ENCODE results near the gene DAPK3. TPM values are rescaled to one million over a fixed set of nuclear protein-coding genes. Genes with fewer than 3 reads are reported as not detected.

The DAPK3 gene
- total RNA-seq (10 to 100 TPM; 35.1 to 37.8 TPM), polyA plus RNA-seq (10 to 100 TPM; 17.7 to 27.7 (median 24.1) TPM), total RNA-seq (7.4 to 32.9 (median 30.4) reads per million in 6 experiments)

GRCh38 chr19:3970808-3971598, at the start of gene DAPK3:
Gene DAPK3, minus strand, starts transcription at chr19:3971099. Its CDS starts 1,364 bp downstream, at chr19:3969735.
- Mint-ChIP-seq H3K27ac (peak within 1 kb of the TSS; percentile 60 to 96 (median 90)), H3K36me3 (peaks cover 0 to 27% (median 5%) of the 10 kb centered on the region in 3 donors), H3K4me3 (peak within 1 kb of the TSS; percentile 83 to 93 (median 88)), H3K9me3 (no peaks in the 10 kb centered on the region), H3K27me3 (no peaks in the 10 kb centered on the region), H3K4me1 (peaks cover 16 to 38% (median 23%) of the 10 kb centered on the region in 4 donors)
- peak; percentile 89 to 91 for ATAC-seq
- peak; percentile 79 to 92 (median 88) for DNase-seq
- POLR2A ChIA-PET: interaction anchor here (1.0 to 2.3 kb wide), 8 partner anchors 9 to 276 kb away, joined by 4 to 41 read pairs (median 6); partner anchors contain the start of genes EEF2, MRPL54, PIAS4 and YJU2

GRCh38 chr19:4019578-4019977, 48.7 kb upstream of the DAPK3 start:
- no peak for ATAC-seq
- Mint-ChIP-seq H3K4me3 (no peak overlapping the region), H3K9me3 (peaks cover 0 to 4% (median 0%) of the 10 kb centered on the region in 9 donors), H3K27ac (no peak overlapping the region), H3K27me3 (no peaks in the 10 kb centered on the region), H3K36me3 (peaks cover 0 to 22% (median 5%) of the 10 kb centered on the region in 3 donors), H3K4me1 (peaks cover 4 to 28% (median 9%) of the 10 kb centered on the region in 4 donors)
- POLR2A ChIA-PET: interaction anchor here (0.5 to 0.7 kb wide), 3 partner anchors 12 to 68 kb away, joined by 3 to 5 read pairs (median 3); no protein-coding TSS in a partner anchor
- no peak for DNase-seq

DNA sequence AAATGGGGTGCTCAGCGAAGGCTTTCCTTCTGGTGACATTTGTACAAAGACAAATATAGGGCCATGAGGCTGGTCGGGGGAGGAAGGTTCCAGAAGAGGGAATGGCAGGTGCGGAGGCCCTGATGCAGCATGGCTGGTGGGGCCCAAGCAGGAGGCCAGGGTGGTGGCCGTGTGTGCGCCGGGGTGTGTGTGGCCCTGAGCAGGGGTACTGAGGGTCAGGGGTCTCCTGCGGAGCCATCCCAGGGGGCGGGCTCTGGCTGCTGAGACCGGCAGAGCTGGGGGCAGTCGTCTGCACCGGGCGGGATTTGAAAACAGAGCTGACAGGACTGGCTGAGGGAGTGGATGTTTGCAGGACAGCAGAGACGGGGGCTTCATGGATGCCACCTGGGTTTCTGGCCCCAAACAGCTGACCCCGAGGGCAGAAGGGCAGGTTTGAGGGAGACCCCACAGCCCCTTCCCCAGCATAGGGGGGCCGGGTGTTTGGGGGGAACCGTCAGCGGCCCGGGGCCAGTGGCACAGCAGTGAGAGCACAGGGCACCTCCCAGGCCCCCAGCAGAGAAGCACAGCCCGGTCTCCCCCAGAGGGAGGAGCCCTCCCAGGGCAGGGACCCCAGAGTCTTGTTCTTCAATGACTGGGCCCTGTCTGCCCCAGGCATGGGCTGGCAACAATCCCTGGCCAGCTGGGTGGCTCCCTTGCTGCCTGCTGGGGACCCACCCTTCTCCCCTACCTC, 48.0 kb upstream of the DAPK3 start:
- no peaks in the 10 kb centered on the region for H3K27me3 Mint-ChIP-seq
- DNase-seq (no peak), ATAC-seq (no peak)
- peaks cover 0 to 19% (median 5%) of the 10 kb centered on the region in 3 donors for H3K36me3 Mint-ChIP-seq
- H3K9me3 Mint-ChIP-seq: peaks cover 0 to 4% (median 0%) of the 10 kb centered on the region in 9 donors
- POLR2A ChIA-PET: no interaction called here
- no peak overlapping the region for H3K4me3 Mint-ChIP-seq
- H3K27ac Mint-ChIP-seq: no peak overlapping the region
- peaks cover 4 to 33% (median 9%) of the 10 kb centered on the region in 4 donors for H3K4me1 Mint-ChIP-seq

- POLR2A ChIA-PET: no interaction called here
- ATAC-seq (no peak), DNase-seq (no peak)
- peaks cover 4 to 35% (median 10%) of the 10 kb centered on the region in 4 donors for H3K4me1 Mint-ChIP-seq
- H3K36me3 Mint-ChIP-seq: peaks cover 0 to 17% (median 5%) of the 10 kb centered on the region in 3 donors
- no peak overlapping the region for H3K4me3 Mint-ChIP-seq
- peaks cover 0 to 4% (median 0%) of the 10 kb centered on the region in 9 donors for H3K9me3 Mint-ChIP-seq
- H3K27ac Mint-ChIP-seq: peak overlapping the region in 1 of 10 donors; percentile 45
- H3K27me3 Mint-ChIP-seq: no peaks in the 10 kb centered on the region
Measured at GRCh38 chr19:4018140-4018613, 47.3 kb upstream of the DAPK3 start.

DNA sequence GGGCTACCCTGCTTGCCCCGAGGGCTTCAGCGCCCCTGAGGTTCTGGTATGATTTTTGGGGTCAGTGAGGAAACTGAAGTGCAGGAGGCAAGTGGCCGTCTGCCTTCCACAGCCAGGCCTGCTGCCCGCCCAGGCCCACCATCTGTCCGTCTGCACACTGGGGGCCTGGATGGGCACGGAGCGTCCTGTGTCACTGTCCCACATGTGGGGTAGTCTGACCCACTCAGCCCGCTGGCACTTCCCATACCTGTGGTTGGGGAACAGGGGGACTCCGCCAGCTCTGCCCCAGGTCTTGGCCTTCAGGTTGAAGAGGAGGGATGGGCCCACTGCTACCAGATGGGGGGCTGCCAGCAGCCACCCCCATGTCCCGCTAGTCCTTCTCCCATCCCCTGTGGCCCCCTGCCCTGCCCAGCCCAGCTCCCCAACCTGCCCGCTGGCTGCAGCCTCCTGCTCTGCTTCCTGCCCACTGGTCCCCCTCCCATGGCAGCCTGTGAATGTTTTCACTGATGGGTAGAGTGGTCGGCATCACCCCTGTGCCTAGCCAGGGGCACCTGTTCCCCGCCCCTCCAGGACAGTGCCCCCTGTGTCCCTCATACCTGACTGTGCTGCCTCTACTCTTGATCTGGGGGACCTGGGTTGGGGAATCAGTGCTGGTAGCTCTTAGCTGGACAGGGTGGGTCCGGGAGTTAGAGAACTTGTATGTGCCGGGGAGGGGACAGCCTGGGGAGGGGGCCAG, 46.2 kb upstream of the DAPK3 start:
- Mint-ChIP-seq H3K27ac (peak overlapping the region in 2 of 10 donors; percentile 24 to 45), H3K4me1 (peaks cover 7 to 45% (median 17%) of the 10 kb centered on the region in 4 donors), H3K27me3 (no peaks in the 10 kb centered on the region), H3K9me3 (peaks cover 0 to 3% (median 0%) of the 10 kb centered on the region in 9 donors), H3K36me3 (peaks cover 0 to 20% (median 8%) of the 10 kb centered on the region in 3 donors), H3K4me3 (peak overlapping the region in 1 of 10 donors; percentile 75)
- POLR2A ChIA-PET: interaction anchor here (0.7 kb wide), 1 partner anchor 23 kb away, joined by 3 read pairs; no protein-coding TSS in a partner anchor
- ATAC-seq (no peak), DNase-seq (no peak)

DNA sequence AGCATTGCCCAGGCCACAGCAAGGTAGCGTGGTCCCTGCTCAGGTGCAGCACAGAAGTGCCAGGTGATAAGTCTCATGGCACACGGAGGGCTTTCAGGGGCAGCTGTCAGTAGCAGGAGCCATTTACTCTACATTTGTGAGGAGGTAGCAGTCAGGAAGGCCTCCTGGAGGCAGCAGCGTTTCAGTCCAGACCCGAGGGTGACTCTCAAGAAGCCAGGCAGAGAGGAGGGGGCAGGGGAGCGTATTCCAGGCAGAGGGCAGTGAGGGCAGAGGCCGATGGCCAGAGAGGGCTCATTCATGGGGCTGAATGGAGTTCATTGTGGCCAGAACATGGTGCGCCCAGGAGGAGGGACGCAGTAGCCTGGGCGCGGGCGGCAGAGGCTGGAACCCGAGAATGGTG, 45.6 kb upstream of the DAPK3 start:
- Mint-ChIP-seq H3K4me1 (peaks cover 6 to 45% (median 17%) of the 10 kb centered on the region in 4 donors), H3K27me3 (no peaks in the 10 kb centered on the region), H3K4me3 (peak overlapping the region in 2 of 10 donors; percentile 10 to 24), H3K9me3 (no peaks in the 10 kb centered on the region), H3K27ac (peak overlapping the region in 2 of 10 donors; percentile 7 to 41), H3K36me3 (peaks cover 0 to 16% (median 6%) of the 10 kb centered on the region in 3 donors)
- ATAC-seq: no peak
- POLR2A ChIA-PET: no interaction called here
- no peak for DNase-seq

GRCh38 chr19:4015705-4016402, 45.0 kb upstream of the DAPK3 start:
- POLR2A ChIA-PET: no interaction called here
- Mint-ChIP-seq H3K4me3 (peak overlapping the region in 1 of 10 donors; percentile 24), H3K36me3 (peaks cover 0 to 18% (median 4%) of the 10 kb centered on the region in 3 donors), H3K27ac (peak overlapping the region in 2 of 10 donors; percentile 7 to 41), H3K4me1 (peaks cover 9 to 51% (median 23%) of the 10 kb centered on the region in 4 donors), H3K27me3 (no peaks in the 10 kb centered on the region), H3K9me3 (no peaks in the 10 kb centered on the region)
- no peak for DNase-seq
- ATAC-seq: no peak

- peak in 6 of 10 donors; percentile 19 to 43 (median 36) for DNase-seq
Measured at GRCh38 chr19:4014541-4015491, 43.9 kb upstream of the DAPK3 start.

GRCh38 chr19:4013886-4014540, 43.1 kb upstream of the DAPK3 start:
- no peak for DNase-seq
- POLR2A ChIA-PET: interaction anchor here (0.7 to 1.2 kb wide), 2 partner anchors 16 to 24 kb away, joined by 3 to 5 read pairs; no protein-coding TSS in a partner anchor
- Mint-ChIP-seq H3K36me3 (peaks cover 0 to 18% (median 4%) of the 10 kb centered on the region in 3 donors), H3K27ac (no peak overlapping the region), H3K4me3 (no peak overlapping the region), H3K4me1 (peaks cover 13 to 64% (median 36%) of the 10 kb centered on the region in 4 donors), H3K27me3 (no peaks in the 10 kb centered on the region), H3K9me3 (no peaks in the 10 kb centered on the region)
- ATAC-seq: no peak

More at GRCh38 chr19:4014541-4015491, 43.9 kb upstream of the DAPK3 start:
- Mint-ChIP-seq H3K4me3 (no peak overlapping the region), H3K27ac (no peak overlapping the region), H3K9me3 (no peaks in the 10 kb centered on the region), H3K36me3 (peaks cover 0 to 18% (median 4%) of the 10 kb centered on the region in 3 donors), H3K27me3 (no peaks in the 10 kb centered on the region), H3K4me1 (peaks cover 11 to 56% (median 28%) of the 10 kb centered on the region in 4 donors)
- ATAC-seq: peak in 1 of 2 donors; percentile 62
- POLR2A ChIA-PET: interaction anchor here (0.5 to 1.2 kb wide), 2 partner anchors 15 to 27 kb away, joined by 3 to 5 read pairs; no protein-coding TSS in a partner anchor

Measured in naive thymus-derived CD8-positive, alpha-beta T cell (primary cell).